K562 treated with DMSO at 1 percent for 4 hours (cell line): Measurements from ENCODE around the gene TYR. TPM values are rescaled to one million over a fixed set of nuclear protein-coding genes. Genes with fewer than 3 reads are reported as not detected.

Experiments
- total RNA-seq: library from RNA; unstranded; fragments of 300-600 nt; gene quantifications from 2 replicates; pipeline ENCODE4 v1.2.3, GENCODE V29; 2022; ENCODE audit not compliant: insufficient read depth

Gene TYR
- not detected in 2 replicates for total RNA-seq

DNA sequence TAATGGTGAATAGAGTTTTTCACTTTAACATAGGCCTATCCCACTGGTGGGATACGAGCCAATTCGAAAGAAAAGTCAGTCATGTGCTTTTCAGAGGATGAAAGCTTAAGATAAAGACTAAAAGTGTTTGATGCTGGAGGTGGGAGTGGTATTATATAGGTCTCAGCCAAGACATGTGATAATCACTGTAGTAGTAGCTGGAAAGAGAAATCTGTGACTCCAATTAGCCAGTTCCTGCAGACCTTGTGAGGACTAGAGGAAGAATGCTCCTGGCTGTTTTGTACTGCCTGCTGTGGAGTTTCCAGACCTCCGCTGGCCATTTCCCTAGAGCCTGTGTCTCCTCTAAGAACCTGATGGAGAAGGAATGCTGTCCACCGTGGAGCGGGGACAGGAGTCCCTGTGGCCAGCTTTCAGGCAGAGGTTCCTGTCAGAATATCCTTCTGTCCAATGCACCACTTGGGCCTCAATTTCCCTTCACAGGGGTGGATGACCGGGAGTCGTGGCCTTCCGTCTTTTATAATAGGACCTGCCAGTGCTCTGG, at the start of gene TYR:
Gene TYR, plus strand, starts transcription at position 185 of the 541 bp plus-strand sequence. Its CDS starts 79 bp downstream, at position 264.

Other genes with a start within 250 kb of the TYR start
- gene GRM5, start 111.9 kb upstream of the TYR start, total RNA-seq = not detected in 2 replicates